Prostate gland (tissue), 2 donors: ENCODE data around the gene EDARADD. TPM values are rescaled to one million over a fixed set of nuclear protein-coding genes. Genes with fewer than 3 reads are reported as not detected.

Source experiments
- DNase-seq: peaks from one replicate; pipeline ENCODE4 v3.0.0-alpha.2; 2019; ENCODE audit warnings: low spot score
- H3K27ac ChIP-seq, 2 donors: fragments of 200-600 bp; sonication (generic); 2 replicates each; pipeline ENCODE4 v1.5.1; 2017 to 2019
- H3K27me3 ChIP-seq: fragments of 200-600 bp; sonication (generic); replicated peaks from 2 replicates; pipeline ENCODE4 v1.5.1; 2019; ENCODE audit not compliant: insufficient read depth
- H3K36me3 ChIP-seq, 2 donors: fragments of 200-600 bp; sonication (generic); 1 replicate in 1 of 2; 2 replicates in 1 of 2; pipeline versions ENCODE4 v1.5.1 to v1.8.1; 2017 to 2019
- H3K4me1 ChIP-seq: fragments of 200-600 bp; sonication (generic); replicated peaks from 2 replicates; pipeline ENCODE4 v1.5.1; 2019
- H3K4me3 ChIP-seq, 2 donors: fragments of 200-600 bp; sonication (generic); 2 replicates each; pipeline ENCODE4 v1.5.1; 2017 to 2019
- H3K9me3 ChIP-seq: fragments of 200-600 bp; sonication (generic); 2 replicates; pipeline ENCODE4 v1.5.1; 2017
- CTCF ChIP-seq, 4 experiments: fragments of 200-600 bp in 2 of 4; fragments of 450-650 bp in 2 of 4; sonication (generic) in 2 of 4; IDR thresholded peaks; 1 replicate in 3 of 4; 2 replicates in 1 of 4; pipeline ENCODE4 v1.5.1; 2016 to 2019; ENCODE audit warnings: antibody characterized with exemption in 4 of 4, mild to moderate bottlenecking in 2 of 4, moderate library complexity in 2 of 4
- POLR2A ChIP-seq: fragments of 450-650 bp; IDR thresholded peaks from one replicate; pipeline ENCODE4 v1.6.1; 2016; ENCODE audit warnings: antibody characterized with exemption, mild to moderate bottlenecking
- POLR2AphosphoS5 ChIP-seq: sonication (generic); formaldehyde crosslinking; IDR thresholded peaks from one replicate; pipeline ENCODE4 v1.6.1; 2017; ENCODE audit warnings: antibody characterized with exemption
- WGBS: methylation state at CpG from one replicate; pipeline ENCODE4 v1.1.5; 2018; 5-methylcytosine and 5-hydroxymethylcytosine counted together
- intact Hi-C: fragments of 100-400 bp; cut with DNase I; formaldehyde crosslinking; loops from one replicate; pipeline ENCODE4 v1.14.2; 2022
- total RNA-seq, 2 donors: library from RNA; depleted of rRNA; stranded (reverse); fragments of >200 nt; gene quantifications; one replicate each; pipeline ENCODE4 v1.1.0, GENCODE V29; 2016

Gene EDARADD
- total RNA-seq, 2 donors from 2014 or later = 4.9 to 12.8 TPM

- intact Hi-C loops = no loop called here
- Histone ChIP-seq H3K27ac (no peak overlapping the region), H3K9me3 (no peaks in the 10 kb centered on the region), H3K4me3 (no peak overlapping the region), H3K36me3 (no peaks in the 10 kb centered on the region), H3K4me1 (no peaks in the 10 kb centered on the region), H3K27me3 (no peaks in the 10 kb centered on the region)
- TF ChIP-seq POLR2AphosphoS5 (no peak), POLR2A (no peak), CTCF (IDR thresholded peaks at IDR 0.05) (no peak)
- WGBS = 88% methylated on average over 5 of the region's 5 CpGs
- no peak for DNase-seq
Measured at GRCh38 chr1:236391008-236391407, 3.1 kb upstream of the EDARADD start.

- TF ChIP-seq POLR2AphosphoS5 (no peak), CTCF (IDR thresholded peaks at IDR 0.05) (no peak), POLR2A (no peak)
- intact Hi-C loops = no loop called here
- 86% methylated on average over 2 of the region's 2 CpGs for WGBS
Measured at GRCh38 chr1:236392182-236392581, 1.9 kb upstream of the EDARADD start.

GRCh38 chr1:236394879-236395229 is 768 bp downstream of the EDARADD start:
- H3K27me3 ChIP-seq = no peaks in the 10 kb centered on the region
- H3K36me3 ChIP-seq = no peaks in the 10 kb centered on the region
- no peaks in the 10 kb centered on the region for H3K9me3 ChIP-seq
- DNase-seq = peak; percentile 38
- TF ChIP-seq CTCF (IDR thresholded peaks at IDR 0.05) (no peak), POLR2AphosphoS5 (no peak), POLR2A (no peak)
- WGBS = 3% methylated on average over 17 of the region's 17 CpGs
- no peaks in the 10 kb centered on the region for H3K4me1 ChIP-seq
- intact Hi-C loops = no loop called here
- peak overlapping the region; percentile 57 to 61 for H3K4me3 ChIP-seq
- peak overlapping the region; percentile 70 for H3K27ac ChIP-seq

More at GRCh38 chr1:236392182-236392581, 1.9 kb upstream of the EDARADD start:
- no peaks in the 10 kb centered on the region for H3K9me3 ChIP-seq
- no peak overlapping the region for H3K27ac ChIP-seq
- no peak for DNase-seq
- H3K36me3 ChIP-seq = no peaks in the 10 kb centered on the region
- no peaks in the 10 kb centered on the region for H3K27me3 ChIP-seq
- H3K4me1 ChIP-seq = no peaks in the 10 kb centered on the region
- H3K4me3 ChIP-seq = no peak overlapping the region

- Histone ChIP-seq H3K4me1 (no peaks in the 10 kb centered on the region), H3K27ac (peak overlapping the region; percentile 70), H3K4me3 (peak overlapping the region; percentile 57 to 61), H3K9me3 (no peaks in the 10 kb centered on the region), H3K36me3 (no peaks in the 10 kb centered on the region), H3K27me3 (no peaks in the 10 kb centered on the region)
- under 1% methylated on average over 72 of the region's 86 CpGs for WGBS
- TF ChIP-seq POLR2A (peak; percentile 40), CTCF (IDR thresholded peaks at IDR 0.05) (no peak)
- peak; percentile 52 for DNase-seq
- intact Hi-C loops = no loop called here
Measured at GRCh38 chr1:236395230-236395946, 1.3 kb downstream of the EDARADD start.

- no peak for TF ChIP-seq POLR2A
- Histone ChIP-seq H3K27ac (peak overlapping the region in 1 of 2 donors; percentile 70), H3K27me3 (no peaks in the 10 kb centered on the region), H3K4me1 (no peaks in the 10 kb centered on the region), H3K36me3 (no peaks in the 10 kb centered on the region), H3K4me3 (peak overlapping the region; percentile 57 to 61), H3K9me3 (no peaks in the 10 kb centered on the region)
- peak; percentile 13 for DNase-seq
- 9% methylated on average over 24 of the region's 24 CpGs for WGBS
- intact Hi-C loops = no loop called here
Measured at GRCh38 chr1:236395947-236396664, 2.0 kb downstream of the EDARADD start.
